Astrocyte of the spinal cord (primary cell): Measurements from ENCODE around the gene SSTR4.
"Not testable (repeated sequence)": the region's sequence is repeated elsewhere in the genome, so short reads cannot be mapped to it uniquely, and the experiment has no call there.

ENCODE experiments used
- DNase-seq: peaks from one replicate; pipeline ENCODE4 v3.0.0; 2011; ENCODE audit warnings: low read depth, low spot score
- H3K4me3 ChIP-seq: 2 replicates; pipeline ENCODE4 v1.5.1; 2011; ENCODE audit warnings: low read depth, mild to moderate bottlenecking, low read length, moderate library complexity
- CTCF ChIP-seq: IDR thresholded peaks from 2 replicates; pipeline ENCODE4 v1.5.1; 2012; ENCODE audit warnings: low read depth, mild to moderate bottlenecking, low read length, inconsistent platforms
- in situ Hi-C: cut with HindIII; loops from 2 replicates; pipeline ENCODE4 v1.10.0; 2017; ENCODE audit warnings: low sequenced_read_pairs

SSTR4 gene

GRCh38 chr20:23021541-23021940 is 13.6 kb upstream of the SSTR4 start:
- in situ Hi-C loops = no loop called here
- DNase-seq = no peak
- TF ChIP-seq CTCF = no peak
- H3K4me3 ChIP-seq = no peak overlapping the region

- in situ Hi-C loops = no loop called here
- no peak for DNase-seq
- no peak for TF ChIP-seq CTCF
- no peak overlapping the region for H3K4me3 ChIP-seq
Observed at GRCh38 chr20:23021951-23022350, 13.2 kb upstream of the SSTR4 start.

DNA sequence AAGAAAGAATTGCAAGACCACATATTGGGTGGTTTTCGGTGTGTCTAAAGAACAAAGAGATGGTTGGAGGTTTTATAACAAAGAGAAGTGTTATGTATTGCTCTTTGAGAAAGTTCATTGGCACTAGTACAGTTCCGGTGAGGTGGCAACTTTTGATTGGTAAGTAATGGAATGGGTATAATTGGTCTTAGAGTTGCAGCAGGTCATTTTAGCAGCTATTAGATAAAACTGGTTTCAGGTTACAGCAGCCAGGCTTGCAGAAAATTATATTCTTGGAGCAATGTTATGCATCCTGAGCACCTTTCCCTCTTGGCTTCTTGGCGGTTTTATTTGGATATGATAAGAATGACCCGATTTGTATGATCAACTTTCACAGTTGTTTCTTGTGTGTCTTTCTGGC is 12.3 kb upstream of the SSTR4 start:
- no peak for DNase-seq
- in situ Hi-C loops = no loop called here
- no peak for TF ChIP-seq CTCF
- no peak overlapping the region for H3K4me3 ChIP-seq

DNA sequence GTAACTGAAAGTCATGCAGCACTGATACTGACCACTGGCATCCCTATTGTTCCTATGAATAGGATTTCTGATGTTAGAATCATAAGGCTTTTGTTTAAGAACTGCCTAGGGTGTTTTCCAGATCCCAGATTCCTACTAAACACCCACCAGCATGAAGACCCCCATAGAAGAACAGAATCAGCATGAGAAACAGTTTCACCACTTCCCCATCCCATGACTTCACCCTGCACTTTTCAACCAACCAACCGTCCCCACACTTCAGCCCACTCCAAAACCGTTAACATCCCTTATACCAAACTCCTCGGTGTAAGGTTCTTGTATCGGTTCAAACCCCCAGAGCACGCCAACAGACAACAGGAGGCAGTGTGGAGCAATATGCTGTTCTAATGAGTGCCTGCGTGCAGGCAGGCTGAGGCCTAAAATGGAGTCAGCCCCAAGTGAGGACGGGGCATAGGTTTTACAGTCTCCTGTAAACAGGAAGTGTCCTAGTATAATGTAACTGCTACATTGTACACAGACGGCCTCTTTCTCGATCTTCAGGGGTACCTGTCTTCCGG is 11.4 kb upstream of the SSTR4 start:
- in situ Hi-C loops = no loop called here
- no peak overlapping the region for H3K4me3 ChIP-seq

GRCh38 chr20:23024701-23025100 is 10.4 kb upstream of the SSTR4 start:
- no peak overlapping the region for H3K4me3 ChIP-seq
- in situ Hi-C loops = no loop called here
- no peak for DNase-seq
- TF ChIP-seq CTCF = no peak

More for the DNA sequence above, 11.4 kb upstream of the SSTR4 start:
- no peak for TF ChIP-seq CTCF
- no peak for DNase-seq

DNA sequence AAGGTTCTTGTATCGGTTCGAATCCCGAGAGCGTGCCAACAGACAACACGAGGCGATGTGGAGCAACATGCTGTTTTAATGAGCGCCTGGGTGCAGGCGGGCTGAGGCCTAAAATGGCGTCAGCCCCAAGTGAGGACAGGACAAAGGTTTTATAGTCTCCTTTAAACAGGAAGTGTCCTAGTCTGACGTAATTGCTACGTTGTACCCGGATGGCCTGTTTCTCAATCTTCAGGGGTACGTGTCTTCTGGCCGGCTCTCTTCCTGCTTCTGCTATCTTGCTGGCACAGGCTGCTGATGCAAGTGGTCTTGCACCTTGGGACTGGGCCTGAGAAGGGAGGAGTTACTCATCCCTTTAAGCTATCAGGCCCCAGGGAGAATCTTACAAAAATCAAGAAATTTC is 9.6 kb upstream of the SSTR4 start:
- in situ Hi-C loops = not testable (repeated sequence)

GRCh38 chr20:23027721-23028120 is 7.4 kb upstream of the SSTR4 start:
- in situ Hi-C loops = no loop called here
- H3K4me3 ChIP-seq = no peak overlapping the region
- DNase-seq = no peak
- TF ChIP-seq CTCF = no peak

More for the DNA sequence above, 9.6 kb upstream of the SSTR4 start:
- H3K4me3 ChIP-seq, DNase-seq: not testable (repeated sequence)
